ENCODE data around the gene RNF223.
A peak's percentile ranks its signal among the peaks of the same experiment; 100 is the strongest.
"Not testable (repeated sequence)": the region's sequence is repeated elsewhere in the genome, so short reads cannot be mapped to it uniquely, and the experiment has no call there.

RNF223 gene

GRCh38 chr1:1069711-1070676 lies 4.1 kb downstream of the RNF223 start:
- DNase-seq, result no peak

- DNase-seq, result peak; percentile 66 to 69
These were observed 4.9 kb downstream of the RNF223 start for GRCh38 chr1:1069056-1069710.

GRCh38 chr1:1068517-1069055 lies 5.5 kb downstream of the RNF223 start:
- DNase-seq, result peak in 1 of 2 experiments; percentile 35

- no peak for DNase-seq
These were observed 6.1 kb downstream of the RNF223 start for GRCh38 chr1:1067860-1068516.

GRCh38 chr1:1067284-1067859 lies 6.7 kb downstream of the RNF223 start:
- no peak for DNase-seq

- DNase-seq, result no peak
These were observed 7.5 kb downstream of the RNF223 start for GRCh38 chr1:1066403-1067283.

GRCh38 chr1:1065940-1066304 lies 8.2 kb downstream of the RNF223 start:
- DNase-seq, result not testable (repeated sequence)

GRCh38 chr1:1065265-1065939 lies 8.7 kb downstream of the RNF223 start:
- no peak for DNase-seq

GRCh38 chr1:1063945-1064831 lies 9.9 kb downstream of the RNF223 start:
- no peak for DNase-seq

GRCh38 chr1:1063261-1063944 lies 10.7 kb downstream of the RNF223 start:
- no peak for DNase-seq

- no peak for DNase-seq
These were observed 11.6 kb downstream of the RNF223 start for GRCh38 chr1:1062348-1063163.

GRCh38 chr1:1061682-1062345 lies 12.3 kb downstream of the RNF223 start:
- no peak for DNase-seq

- no peak for DNase-seq
These were observed 13.7 kb downstream of the RNF223 start for GRCh38 chr1:1060281-1061000.

GRCh38 chr1:1059494-1060280 lies 14.4 kb downstream of the RNF223 start:
- peak; percentile 60 to 77 for DNase-seq

- no peak for DNase-seq
These were observed 15.1 kb downstream of the RNF223 start for GRCh38 chr1:1058921-1059493.

Data from NCI-H2081 (cell line).